AG09309 (cell line): ENCODE data around the gene CELA1.

Experiments used
- DNase-seq: peaks from one replicate; pipeline ENCODE4 v3.0.0-alpha.2; 2010; ENCODE audit warnings: low read depth
- H3K4me3 ChIP-seq: 2 replicates; pipeline ENCODE4 v1.5.1; 2011; ENCODE audit warnings: mild to moderate bottlenecking, low read depth, low read length, moderate library complexity; ENCODE audit not compliant: control insufficient read depth
- CTCF ChIP-seq: IDR thresholded peaks from 2 replicates; pipeline ENCODE4 v1.5.1; 2011; ENCODE audit warnings: mild to moderate bottlenecking, low read depth, low read length, inconsistent platforms; ENCODE audit not compliant: insufficient read depth, control insufficient read depth; ENCODE audit errors: missing control alignments

Gene CELA1

DNA sequence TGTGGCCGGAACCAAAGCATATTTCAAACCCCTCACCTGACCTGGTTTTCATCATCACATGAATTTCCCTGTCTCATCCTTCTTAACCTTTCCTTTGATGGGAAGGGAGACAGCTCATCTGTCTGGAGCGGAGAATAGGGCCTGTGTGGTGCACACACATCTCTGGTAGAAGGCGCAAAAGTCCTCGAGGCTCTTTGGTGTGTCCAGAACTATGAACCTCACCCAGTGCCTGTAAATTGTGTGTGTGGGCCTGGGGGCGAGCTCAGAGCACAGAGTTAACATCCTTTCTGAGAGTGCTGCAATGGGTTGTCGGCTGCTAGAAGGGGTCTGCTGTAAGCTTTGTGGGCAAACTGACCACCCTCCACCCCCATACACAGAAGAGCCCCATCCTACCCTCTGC, 44.0 kb upstream of the CELA1 start:
- DNase-seq: no peak
- H3K4me3 ChIP-seq: no peak overlapping the region
- no peak for TF ChIP-seq CTCF

DNA sequence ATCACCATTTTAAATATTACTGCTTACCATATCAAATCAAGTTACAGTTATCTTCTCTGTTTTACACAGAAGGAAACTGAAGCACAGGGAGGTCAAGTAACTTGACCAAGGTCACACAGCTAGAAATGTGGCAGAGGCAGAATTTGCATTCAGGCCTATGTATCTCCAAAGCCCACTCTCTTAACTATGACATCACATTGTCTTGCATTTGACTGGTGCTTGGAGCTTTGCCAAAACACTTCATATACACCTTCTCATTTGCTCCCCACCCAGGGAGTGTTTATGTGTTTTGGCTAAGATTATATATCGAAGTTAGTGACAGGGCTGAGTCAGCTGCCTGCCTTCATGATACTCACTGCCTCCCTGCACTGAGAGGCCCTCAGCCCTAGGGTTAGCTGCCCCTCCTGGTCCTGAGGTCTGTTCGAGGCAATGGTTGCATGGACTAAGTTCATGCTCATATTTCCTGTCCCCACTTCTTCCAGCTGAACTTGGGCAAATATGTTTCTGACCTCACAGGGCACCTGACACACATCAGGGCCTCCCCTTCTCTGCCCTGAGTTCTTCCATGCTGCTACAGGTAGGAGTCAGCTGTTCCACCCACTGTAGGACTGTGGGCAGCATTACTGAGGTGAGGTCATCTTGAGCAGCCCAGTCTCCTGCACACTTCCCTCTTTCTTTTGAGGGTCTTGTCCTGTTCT, 43.0 kb upstream of the CELA1 start:
- DNase-seq: no peak
- TF ChIP-seq CTCF: no peak
- no peak overlapping the region for H3K4me3 ChIP-seq

DNA sequence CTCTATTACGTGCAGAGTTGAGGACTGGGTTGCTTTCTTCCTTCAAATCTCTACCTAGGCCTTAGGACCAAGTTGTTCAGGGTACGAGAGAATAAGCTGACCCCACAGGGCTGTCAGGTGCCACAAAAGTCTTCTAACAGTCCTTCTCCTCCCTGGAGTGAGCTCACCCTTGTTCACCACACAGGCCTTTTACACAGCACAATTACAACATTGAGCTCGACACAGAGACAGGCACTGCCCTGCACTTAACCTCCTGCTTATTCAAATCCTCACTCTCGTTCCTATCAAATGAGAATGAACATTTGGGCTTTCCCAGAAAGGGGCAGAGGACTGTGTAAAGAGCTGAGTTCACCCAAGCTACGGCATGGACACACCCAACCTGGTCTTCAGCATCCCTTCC, 42.4 kb upstream of the CELA1 start:
- H3K4me3 ChIP-seq: no peak overlapping the region
- no peak for TF ChIP-seq CTCF
- DNase-seq: no peak

DNA sequence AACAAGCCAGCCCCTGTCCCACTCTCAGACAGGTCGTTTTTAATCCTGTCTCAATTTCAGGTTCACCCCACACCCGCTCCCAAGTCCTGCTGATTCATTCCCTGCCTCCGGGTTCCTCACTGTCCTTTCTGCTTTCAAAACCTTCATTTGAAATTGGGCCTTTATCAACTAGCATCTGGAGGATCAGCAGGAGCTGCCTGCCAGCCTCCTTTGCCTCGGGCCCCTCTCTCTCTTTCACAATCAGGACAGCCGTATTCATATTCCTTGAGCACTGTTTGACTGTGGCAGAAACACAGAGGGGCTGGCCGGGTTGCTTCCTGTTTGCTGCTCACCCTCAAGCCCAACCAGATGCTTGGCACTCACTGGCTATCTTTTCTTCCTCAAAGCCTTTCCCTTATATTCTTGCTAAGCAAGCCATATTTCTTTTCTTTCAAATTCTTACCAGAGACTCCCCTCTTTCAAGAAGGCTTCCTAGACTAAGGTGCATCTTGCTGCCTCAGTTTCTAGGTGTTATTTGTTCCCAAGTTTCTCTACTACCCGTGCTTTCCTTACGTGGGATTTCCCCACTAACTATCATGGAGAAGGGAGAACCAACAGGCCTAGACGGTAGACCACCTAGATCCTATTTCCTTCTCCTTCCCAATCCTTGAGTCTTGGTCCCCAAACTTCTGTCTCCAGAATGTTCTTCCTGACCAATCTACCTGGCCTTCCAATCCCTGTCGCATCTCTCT, 41.8 kb upstream of the CELA1 start:
- no peak for TF ChIP-seq CTCF
- DNase-seq: peak; percentile 67
- H3K4me3 ChIP-seq: no peak overlapping the region

- no peak for DNase-seq
- no peak overlapping the region for H3K4me3 ChIP-seq
- no peak for TF ChIP-seq CTCF
Observed at GRCh38 chr12:51386351-51386750, 39.9 kb upstream of the CELA1 start.

DNA sequence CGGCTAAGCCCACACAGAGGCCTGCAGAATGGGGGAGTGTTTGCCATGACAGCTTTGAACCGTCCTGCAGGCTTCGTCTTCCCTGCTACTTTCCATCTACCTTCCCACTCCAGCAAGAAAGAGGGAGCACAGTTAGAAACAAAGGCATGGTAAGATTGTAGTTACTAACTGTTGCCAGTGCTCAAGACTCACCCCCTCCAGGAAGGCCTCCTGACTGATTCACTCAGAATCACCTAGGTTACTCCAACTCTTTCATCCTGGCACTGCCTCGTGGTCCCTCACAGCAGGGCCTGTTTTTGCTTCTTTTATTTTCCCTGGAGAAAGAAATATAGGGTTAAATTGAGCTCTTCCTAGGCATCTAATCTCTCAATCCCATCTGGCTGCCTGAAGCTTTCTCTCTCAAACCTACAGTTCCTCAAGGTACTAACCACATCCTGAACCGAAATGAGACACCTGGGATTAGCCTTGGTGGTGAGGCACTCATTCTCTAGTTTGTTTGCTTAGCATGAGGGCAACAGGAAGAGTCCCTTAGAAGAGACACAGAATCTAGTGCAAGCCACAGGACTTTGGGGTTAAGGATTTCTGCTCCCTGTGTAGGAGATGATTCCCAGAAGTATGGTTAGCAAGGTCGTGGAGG, 36.9 kb upstream of the CELA1 start:
- no peak for DNase-seq
- no peak overlapping the region for H3K4me3 ChIP-seq
- TF ChIP-seq CTCF: no peak
